K562 (cell line): ENCODE results near the gene MOGAT2. TPM values are rescaled to one million over a fixed set of nuclear protein-coding genes. Genes with fewer than 3 reads are reported as not detected.

ENCODE experiments used
- ATAC-seq: fragments of 200-7000 bp; cut with Tn5 transposase; 3 replicates; pipeline ENCODE4 v1.9.1; 2020; ENCODE audit warnings: moderate library complexity
- BruUV-seq: library from RNA; stranded (reverse); fragments of 400-500 nt; replicated peaks from 2 replicates; lab custom pipeline; 2021; lab: Mats Ljungman, UMichigan
- CTCF ChIA-PET: fragments of 300-600 bp; formaldehyde crosslinking; extraction: SDS; loops from one replicate; lab custom pipeline; 2021; ENCODE audit warnings: low intra/inter-chr PET ratio; lab: Yijun Ruan, JAX
- POLR2A ChIA-PET: fragments of 300-600, 350-650 bp; sonication (Branson Sonifier 250); formaldehyde crosslinking; extraction: SDS; loops from one replicate; lab custom pipeline; 2021; ENCODE audit warnings: antibody characterized with exemption, inconsistent platforms; lab: Yijun Ruan, JAX
- DNase-seq, 4 experiments: peaks; one replicate each; pipeline versions ENCODE4 v3.0.0 to v3.0.0-alpha.2; 2011 to 2018; ENCODE audit warnings: low spot score in 3 of 4, mixed read lengths in 3 of 4; ENCODE audit errors: extremely low read depth in 1 of 4
- FAIRE-seq: peaks from 2 replicates; lab custom pipeline; 2011; peaks lifted over from hg19 to GRCh38; lab: Jason Lieb, UNC
- H2AFZ ChIP-seq: 2 replicates; pipeline ENCODE4 v1.6.0; 2011; ENCODE audit warnings: low read depth, low read length, control low read depth, inconsistent platforms
- H3K27ac ChIP-seq: fragments of 200-600 bp; 3 replicates; pipeline ENCODE4 v1.8.0; 2011; ENCODE audit warnings: low read depth, mild to moderate bottlenecking, control low read depth, inconsistent platforms, low read length, moderate library complexity, mixed read lengths; ENCODE audit errors: extremely low read depth
- H3K27me3 ChIP-seq, 2 experiments: fragments of 300-600 bp in 1 of 2; 2 replicates in 1 of 2; 3 replicates in 1 of 2; pipeline versions ENCODE4 v1.6.0 to v1.8.0; 2011; ENCODE audit warnings: inconsistent platforms in 2 of 2, low read length in 2 of 2, mild to moderate bottlenecking in 1 of 2, mixed read lengths in 1 of 2, moderate library complexity in 1 of 2; ENCODE audit not compliant: control insufficient read depth in 2 of 2, insufficient read depth in 2 of 2
- H3K36me3 ChIP-seq: fragments of 300-600 bp; 3 replicates; pipeline ENCODE4 v1.8.0; 2011; ENCODE audit warnings: mild to moderate bottlenecking, low read length, inconsistent platforms; ENCODE audit not compliant: control insufficient read depth, insufficient read depth
- H3K4me1 ChIP-seq, 2 experiments: fragments of 200-600 bp in 1 of 2; replicated peaks in 1 of 2; 2 replicates in 1 of 2; 3 replicates in 1 of 2; pipeline versions ENCODE4 v1.5.1 to v1.8.0; 2011; ENCODE audit warnings: inconsistent platforms in 2 of 2, low read length in 2 of 2, mild to moderate bottlenecking in 1 of 2, mixed read lengths in 1 of 2, moderate library complexity in 1 of 2; ENCODE audit not compliant: control insufficient read depth in 2 of 2, insufficient read depth in 2 of 2
- H3K4me2 ChIP-seq: 2 replicates; pipeline ENCODE4 v1.6.1; 2011; ENCODE audit warnings: low read length, control low read depth, inconsistent platforms, mixed read lengths; ENCODE audit not compliant: insufficient read depth
- H3K4me3 ChIP-seq: fragments of 200-600 bp; sonication (generic), shearing (Covaris generic); 2 replicates; pipeline ENCODE4 v1.5.1; 2016; ENCODE audit warnings: control low read depth, inconsistent platforms
- H3K79me2 ChIP-seq: fragments of 200-600 bp; 3 replicates; pipeline ENCODE4 v1.8.0; 2011; ENCODE audit warnings: low read length, inconsistent platforms; ENCODE audit not compliant: control insufficient read depth, insufficient read depth
- H3K9ac ChIP-seq, 2 experiments: 2 replicates each; pipeline versions ENCODE4 v1.6.0 to v1.6.1; 2011; ENCODE audit warnings: low read depth in 2 of 2, low read length in 2 of 2, control low read depth in 1 of 2, inconsistent platforms in 1 of 2, mild to moderate bottlenecking in 1 of 2, mixed read lengths in 1 of 2; ENCODE audit not compliant: insufficient read depth in 1 of 2
- H3K9me1 ChIP-seq: one replicate; pipeline ENCODE4 v1.6.0; 2011; ENCODE audit warnings: inconsistent platforms, mild to moderate bottlenecking, low read length, moderate library complexity; ENCODE audit not compliant: control insufficient read depth, insufficient read depth
- H3K9me3 ChIP-seq: replicated peaks from 2 replicates; pipeline ENCODE4 v1.5.1; 2011; ENCODE audit warnings: low read depth, low read length, inconsistent platforms; ENCODE audit not compliant: control insufficient read depth, insufficient read depth
- H4K20me1 ChIP-seq: replicated peaks from 2 replicates; pipeline ENCODE4 v1.6.1; 2011; ENCODE audit warnings: low read length, inconsistent platforms, mixed read lengths; ENCODE audit not compliant: control insufficient read depth, insufficient read depth
- ARID1B ChIP-seq: fragments of 450-650 bp; IDR thresholded peaks from 2 replicates; pipeline ENCODE4 v1.6.1; 2016; ENCODE audit warnings: antibody characterized with exemption, mild to moderate bottlenecking, inconsistent platforms
- BCOR ChIP-seq: fragments of 450-650 bp; IDR thresholded peaks from 2 replicates; pipeline ENCODE4 v1.6.1; 2016
- CGGBP1 ChIP-seq: fragments of 250-450 bp; sonication (Bioruptor Pico); IDR thresholded peaks from 2 replicates; pipeline ENCODE4 v1.9.0; 2021; ENCODE audit warnings: mild to moderate bottlenecking
- E2F1 ChIP-seq: sonication (generic); formaldehyde crosslinking; IDR thresholded peaks from 2 replicates; pipeline ENCODE4 v1.8.1; 2023; ENCODE audit warnings: mild to moderate bottlenecking, missing genetic modification reagents, moderate library complexity
- GABPB1 ChIP-seq: sonication (generic); formaldehyde crosslinking; IDR thresholded peaks from 2 replicates; pipeline ENCODE4 v1.8.0; 2022; ENCODE audit warnings: mild to moderate bottlenecking, missing genetic modification reagents
- MTA2 ChIP-seq: fragments of 450-650 bp; IDR thresholded peaks from 2 replicates; pipeline ENCODE4 v1.6.1; 2016; ENCODE audit warnings: low read depth
- NFATC3 ChIP-seq: fragments of 450-650 bp; IDR thresholded peaks from 2 replicates; pipeline ENCODE4 v1.6.1; 2017; ENCODE audit warnings: mild to moderate bottlenecking
- SLC30A9 ChIP-seq: fragments of 250-450 bp; sonication (Bioruptor Pico); IDR thresholded peaks from 2 replicates; pipeline ENCODE4 v1.8.0; 2022; ENCODE audit warnings: mild to moderate bottlenecking, moderate library complexity
- ZNF707 ChIP-seq: fragments of 250-450 bp; sonication (Bioruptor Pico); conservative IDR thresholded peaks from 2 replicates; pipeline ENCODE4 v1.8.0; 2022; ENCODE audit warnings: inconsistent platforms, mild to moderate bottlenecking, moderate library complexity
- WGBS: fragments of 100-300 bp; shearing (Covaris generic); methylation state at CpG from one replicate; pipeline ENCODE4 v1.1.6; 2016; ENCODE audit warnings: low coverage, mixed read lengths; ENCODE audit not compliant: insufficient coverage; ENCODE audit errors: missing lambda C conversion rate; 5-methylcytosine and 5-hydroxymethylcytosine counted together
- in situ Hi-C: fragments of 300-500 bp; cut with MboI; formaldehyde crosslinking; loops from 4 replicates; pipeline ENCODE4 v1.15.0; 2018; ENCODE audit warnings: inconsistent platforms, mixed read lengths
- intact Hi-C: fragments of 100-400 bp; cut with micrococcal nuclease; formaldehyde crosslinking; loops from 2 replicates; pipeline ENCODE4 v1.14.2; 2022
- polyA plus RNA-seq, 8 experiments: library from polyadenylated mRNA; depleted of rRNA in 4 of 8; stranded (reverse) in 5 of 8; unstranded in 3 of 8; fragments of >200 nt; fragmentation: Nextera tagmentation in 2 of 8; fragmentation: Illumina TruSeq in 1 of 8; extraction: Ambion mirVana in 2 of 8; extraction: Trizol in 1 of 8; gene quantifications; 2 replicates each; pipeline versions ENCODE4 v1.2.1 to v1.2.3, GENCODE V29; 2011 to 2014; ENCODE audit warnings: inconsistent platforms in 1 of 8, missing spikeins in 1 of 8
- total RNA-seq, 7 experiments: library from RNA; depleted of rRNA in 6 of 7; stranded (reverse); fragments of >200 nt in 6 of 7; fragmentation: Illumina TruSeq in 2 of 7; extraction: Trizol in 2 of 7; gene quantifications; 2 replicates each; pipeline versions ENCODE4 v1.2.1 to v1.2.3, GENCODE V29; 2011 to 2021; ENCODE audit warnings: low replicate concordance in 1 of 7

MOGAT2 gene
- total and polyA plus RNA-seq, 9 of the 15 experiments (the other 6 are each of a cell fraction or from before 2014, with no cell fraction given) = 0.09 TPM; not detected in 7

GRCh38 chr11:75775056-75775455 lies 57.4 kb downstream of the MOGAT2 start:
- no peaks in the 10 kb centered on the region for H3K9me3 ChIP-seq
- BruUV-seq = no TSS peak
- POLR2A ChIA-PET = interaction anchor here (1.1 kb wide), 1 partner anchor 10 kb away, joined by 4 read pairs; no protein-coding TSS in a partner anchor

GRCh38 chr11:75776546-75776945 lies 58.9 kb downstream of the MOGAT2 start:
- Histone ChIP-seq H3K27ac (no peak overlapping the region), H3K9me1 (no peaks in the 10 kb centered on the region), H3K79me2 (no peaks in the 10 kb centered on the region), H3K9me3 (no peaks in the 10 kb centered on the region), H3K4me2 (no peak overlapping the region), H3K9ac (no peak overlapping the region), H4K20me1 (no peaks in the 10 kb centered on the region), H2AFZ (no peak overlapping the region), H3K4me1 (peaks cover 15 to 17% of the 10 kb centered on the region in 2 experiments; a peak in 4 of 5 replicates), H3K27me3 (no peaks in the 10 kb centered on the region), H3K36me3 (no peaks in the 10 kb centered on the region), H3K4me3 (no peak overlapping the region)
- in situ Hi-C loops (no loop called here), intact Hi-C loops (no loop called here)
- DNase-seq (no peak), ATAC-seq (no peak), FAIRE-seq (no peak)
- no peak for TF ChIP-seq ZNF707 (CRISPR knock-in tag)
- TF ChIP-seq ARID1B = no peak
- no peak for TF ChIP-seq BCOR
- TF ChIP-seq CGGBP1 (CRISPR knock-in tag) = no peak
- no peak for TF ChIP-seq GABPB1
- no peak for TF ChIP-seq MTA2
- TF ChIP-seq SLC30A9 (CRISPR knock-in tag) = no peak
- no peak for TF ChIP-seq E2F1 (CRISPR knock-in tag)
- ChIA-PET CTCF (no interaction called here), POLR2A (interaction anchor here (1.6 kb wide), 1 partner anchor 12 kb away, joined by 6 read pairs; no protein-coding TSS in a partner anchor)
- no TSS peak for BruUV-seq
- 38% methylated on average over 4 of the region's 4 CpGs for WGBS

More at GRCh38 chr11:75775056-75775455, 57.4 kb downstream of the MOGAT2 start:
- H3K4me2 ChIP-seq = no peak overlapping the region
- in situ Hi-C loops (no loop called here), intact Hi-C loops (no loop called here)
- CTCF ChIA-PET = no interaction called here
- TF ChIP-seq NFATC3 = no peak
- TF ChIP-seq, all 486 proteins: peak for 0
- Histone ChIP-seq H3K27me3 (peaks cover 3 to 5% of the 10 kb centered on the region in 2 experiments; a peak in 2 of 5 replicates), H3K4me3 (no peak overlapping the region), H3K9ac (no peak overlapping the region), H3K4me1 (peaks cover 8 to 17% of the 10 kb centered on the region in 2 experiments; a peak in 3 of 5 replicates), H3K79me2 (no peaks in the 10 kb centered on the region), H4K20me1 (no peaks in the 10 kb centered on the region), H3K9me1 (no peaks in the 10 kb centered on the region), H3K27ac (no peak overlapping the region), H2AFZ (no peak overlapping the region), H3K36me3 (no peaks in the 10 kb centered on the region)
- DNase-seq (no peak), ATAC-seq (no peak), FAIRE-seq (no peak)
- 40% methylated on average over 3 of the region's 3 CpGs for WGBS
